ELR (cell line): ENCODE results near the gene SCMH1.
"Not testable (repeated sequence)": the region's sequence is repeated elsewhere in the genome, so short reads cannot be mapped to it uniquely, and the experiment has no call there.

Experiments
- DNase-seq: peaks from one replicate; pipeline ENCODE4 v3.0.0-alpha.2; 2015; ENCODE audit warnings: low read depth

SCMH1 gene

DNA sequence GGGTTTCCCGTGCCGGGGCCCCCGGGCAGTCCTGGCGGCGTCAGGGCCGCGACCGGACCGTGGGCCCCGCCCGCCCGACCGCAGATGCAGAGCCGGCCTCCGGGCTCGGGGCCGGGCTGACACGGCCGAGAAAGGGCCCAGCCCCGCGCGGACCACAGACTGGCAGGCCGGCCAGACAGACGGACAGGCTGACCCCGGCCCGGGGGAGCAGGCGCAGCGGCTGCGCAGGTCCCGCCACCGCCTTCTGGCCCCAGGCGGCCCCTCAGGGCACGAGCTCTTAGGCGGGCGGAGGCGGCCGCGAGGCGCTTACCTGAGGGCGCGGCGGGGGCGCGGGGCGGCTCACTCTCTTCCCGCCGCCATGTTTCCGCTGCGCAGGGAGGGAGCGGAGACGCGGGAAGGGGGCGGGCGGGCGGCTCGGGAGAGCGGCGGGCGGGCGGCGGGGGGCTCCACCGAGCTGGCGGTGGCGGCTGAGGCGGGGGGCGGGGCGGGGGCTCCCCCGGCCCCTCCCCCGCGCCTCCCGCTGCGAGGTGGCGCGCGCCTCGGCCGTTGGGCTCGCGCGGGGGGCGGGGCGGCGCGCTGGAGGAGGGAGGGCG, at the start of gene SCMH1:
TSS of gene SCMH1 (minus strand) at position 558 of the 593 bp plus-strand sequence. CDS start 56,173 bp downstream, outside the sequence.
- DNase-seq = peak; percentile 60

DNA sequence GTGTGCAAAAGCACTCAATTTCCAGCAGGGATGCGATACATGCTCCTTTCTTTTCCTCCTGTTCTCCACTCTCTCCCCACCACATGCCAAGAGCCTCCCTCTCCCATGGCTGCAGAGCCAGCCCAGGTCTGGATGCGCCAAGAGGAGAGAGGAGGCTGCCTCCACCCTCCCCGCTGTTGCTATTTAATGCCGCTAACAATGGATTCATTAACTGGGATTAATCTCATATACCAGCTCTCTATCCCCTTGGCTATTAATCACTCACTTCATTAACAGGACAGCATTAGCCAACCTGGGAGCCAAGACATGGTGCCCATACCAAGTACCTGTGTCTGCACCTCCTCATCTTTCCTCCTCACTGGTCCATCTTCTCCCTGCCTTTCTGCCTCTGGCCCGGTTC, 49.1 kb upstream of the SCMH1 start:
- DNase-seq = no peak

DNA sequence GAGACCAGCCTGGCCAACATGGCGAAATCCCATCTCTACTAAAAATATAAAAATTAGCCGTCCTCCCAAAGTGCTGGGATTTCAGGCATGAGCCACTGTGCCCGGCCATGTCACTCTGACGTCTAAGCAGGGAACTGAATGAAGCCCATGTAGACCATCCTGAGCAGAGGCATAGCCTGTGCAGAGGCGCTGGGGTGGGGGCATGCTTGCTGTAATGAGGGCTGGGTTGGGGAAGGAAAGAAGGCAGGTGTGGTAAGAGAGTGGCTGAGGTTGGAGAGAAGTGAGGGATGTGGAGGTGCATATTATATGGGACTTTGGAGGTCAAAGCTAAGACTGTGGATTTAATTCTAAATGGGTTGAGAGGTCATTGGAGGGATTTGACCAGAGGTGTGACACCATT, 47.1 kb upstream of the SCMH1 start:
- no peak for DNase-seq

DNA sequence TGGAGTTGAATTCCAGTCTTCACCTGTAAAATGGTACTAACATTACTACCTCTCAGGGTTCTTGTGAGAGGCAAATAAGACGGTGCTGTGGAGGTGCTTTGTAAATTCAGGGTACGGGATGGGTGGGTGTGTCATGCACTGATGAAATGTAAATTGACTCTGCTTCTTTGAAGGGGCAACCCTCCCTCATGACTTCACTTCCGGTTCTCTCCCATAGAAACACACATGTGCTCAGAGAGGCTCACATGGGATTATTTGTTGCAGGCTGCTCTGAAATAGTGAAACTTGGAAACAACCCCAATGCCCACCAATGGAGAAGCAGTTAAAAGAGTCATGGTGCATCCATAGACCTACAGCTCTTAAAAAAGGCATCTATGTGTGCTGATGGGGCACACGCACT, 44.9 kb upstream of the SCMH1 start:
- no peak for DNase-seq

- DNase-seq = no peak
These were observed 44.4 kb upstream of the SCMH1 start for GRCh38 chr1:41286486-41286885.

- DNase-seq = no peak
These were observed 43.7 kb upstream of the SCMH1 start for GRCh38 chr1:41285818-41286217.

- DNase-seq = no peak
These were observed 42.0 kb upstream of the SCMH1 start for GRCh38 chr1:41284121-41284520.

- DNase-seq = peak; percentile 52
These were observed 40.7 kb upstream of the SCMH1 start for GRCh38 chr1:41282679-41283317.

DNA sequence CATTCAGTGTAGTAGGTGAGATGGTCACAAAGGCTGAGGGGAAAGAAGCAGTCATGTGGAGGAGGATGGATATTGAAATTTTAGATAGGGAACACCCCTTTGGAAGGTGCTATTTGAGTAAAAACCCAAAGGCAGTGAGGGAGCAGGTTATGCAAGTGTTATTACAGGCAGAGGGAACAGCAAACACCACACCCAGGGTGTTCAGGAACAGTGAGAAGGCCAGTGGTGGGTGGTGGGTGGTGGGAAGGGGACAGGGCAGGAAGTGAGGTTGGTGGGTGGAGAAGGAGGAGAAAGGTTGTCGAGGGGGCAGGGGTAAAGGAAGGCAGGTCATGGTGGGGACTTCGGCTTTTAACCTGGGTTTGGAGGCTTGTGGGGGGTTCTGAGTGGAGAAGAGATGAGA, 39.2 kb upstream of the SCMH1 start:
- DNase-seq = no peak

DNA sequence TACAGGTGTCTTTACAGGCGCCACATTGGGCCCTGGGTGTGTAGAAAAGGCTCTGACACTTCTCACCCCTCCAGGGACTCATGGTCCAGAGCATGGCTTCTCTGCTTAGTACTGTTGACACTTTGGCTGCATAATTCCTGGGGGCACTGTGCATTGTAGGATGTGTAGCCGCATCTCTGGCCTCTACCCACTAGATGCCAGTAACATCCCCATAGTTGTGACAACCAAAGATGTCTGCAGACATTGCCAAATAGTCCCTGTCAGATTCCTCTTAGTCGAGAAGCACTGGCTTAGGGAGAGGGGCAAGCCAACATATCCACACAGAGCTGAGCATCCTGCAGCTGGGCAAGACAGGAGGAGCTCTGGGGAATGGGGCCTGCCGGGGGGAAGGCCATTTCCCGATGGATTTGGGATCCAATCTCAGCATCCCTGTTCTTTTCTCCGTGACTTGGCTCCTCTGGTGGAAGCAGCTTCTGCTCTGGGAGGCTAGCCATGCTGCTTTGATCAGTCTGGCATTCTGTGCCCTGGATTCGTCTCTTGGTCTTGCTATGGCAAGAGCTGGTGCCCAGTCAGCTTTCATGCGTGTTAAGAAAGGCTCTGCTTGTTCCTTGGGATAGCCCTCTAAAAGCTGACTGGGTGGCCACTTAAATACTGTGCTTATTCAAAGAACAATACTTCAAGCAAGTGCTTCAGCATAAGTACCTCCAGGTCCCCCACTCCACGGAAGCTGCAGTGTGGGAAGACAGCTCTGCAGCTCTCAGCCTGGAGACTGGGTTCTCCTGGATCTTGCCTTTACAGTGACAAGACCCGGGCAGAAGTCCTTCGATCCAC, 38.3 kb upstream of the SCMH1 start:
- no peak for DNase-seq

GRCh38 chr1:41278076-41278475, 36.0 kb upstream of the SCMH1 start:
- DNase-seq = no peak

GRCh38 chr1:41277371-41277975, 35.4 kb upstream of the SCMH1 start:
- no peak for DNase-seq

DNA sequence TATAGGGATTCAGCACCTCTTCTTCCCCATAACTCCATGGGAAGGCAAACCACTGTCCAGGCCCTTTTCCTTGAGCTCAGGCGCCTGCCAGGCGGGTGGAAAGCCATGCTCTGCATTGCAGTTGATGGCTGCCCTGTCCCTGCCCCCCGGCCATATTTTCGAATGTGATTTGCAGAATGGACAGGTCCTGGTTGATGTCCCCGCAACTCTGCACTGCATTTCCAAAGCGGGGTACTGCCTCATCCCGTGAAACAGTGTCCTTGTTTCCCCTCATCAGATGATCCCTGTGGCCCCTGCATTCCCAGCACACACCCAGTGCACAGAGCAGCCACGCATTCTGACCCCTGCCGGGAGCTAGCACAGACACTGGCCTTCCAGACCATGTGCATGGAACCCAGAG, 33.7 kb upstream of the SCMH1 start:
- no peak for DNase-seq

- DNase-seq = no peak
These were observed 32.8 kb upstream of the SCMH1 start for GRCh38 chr1:41274752-41275545.

DNA sequence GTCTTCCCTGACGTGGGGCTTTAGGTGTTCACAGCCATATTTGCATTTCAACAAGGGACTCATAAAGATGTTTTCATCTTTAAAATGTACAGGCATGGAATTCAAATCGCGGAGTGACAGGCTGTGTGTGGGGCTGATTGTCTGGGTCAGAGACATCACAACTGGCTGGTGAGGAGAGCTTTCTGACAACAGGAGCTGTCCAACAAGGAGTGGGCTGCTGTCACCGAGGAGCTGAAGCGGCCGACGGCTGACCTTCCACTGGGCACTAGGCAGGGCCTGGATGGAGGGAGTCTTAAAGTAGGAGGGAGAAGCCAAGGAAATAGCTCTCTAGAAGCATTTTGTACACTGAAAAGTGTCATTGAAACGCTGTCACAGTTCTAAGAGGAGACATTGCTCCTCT, 30.5 kb upstream of the SCMH1 start:
- no peak for DNase-seq

DNA sequence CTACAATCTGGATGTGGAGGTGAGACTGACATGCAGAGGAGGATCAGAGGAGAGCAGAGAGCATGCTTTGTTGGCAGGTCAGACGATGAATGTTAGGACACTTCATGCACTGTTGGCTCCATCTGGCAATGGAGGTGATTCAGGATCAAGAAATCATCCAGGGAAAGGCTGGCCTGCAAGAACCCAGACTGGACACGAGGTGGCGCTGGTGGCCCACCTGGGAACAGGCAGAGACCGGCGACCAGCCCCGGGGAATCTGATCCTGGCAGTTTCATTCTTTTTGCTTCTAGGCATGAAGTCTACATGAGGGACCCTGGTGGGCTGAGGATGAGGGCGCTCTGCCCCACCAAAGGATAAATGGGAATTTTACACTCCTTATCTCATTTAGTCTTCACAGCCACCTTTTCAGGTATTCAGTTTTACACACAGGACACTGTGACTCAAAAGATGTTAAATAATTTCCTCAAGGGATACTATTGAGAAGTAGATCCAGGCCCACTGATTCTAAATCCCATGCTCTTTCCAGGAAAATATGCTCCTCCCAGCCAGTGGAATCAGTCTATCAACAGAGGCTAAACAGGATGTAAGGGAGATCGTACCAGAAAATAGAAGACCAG, 26.2 kb upstream of the SCMH1 start:
- peak; percentile 74 for DNase-seq

DNA sequence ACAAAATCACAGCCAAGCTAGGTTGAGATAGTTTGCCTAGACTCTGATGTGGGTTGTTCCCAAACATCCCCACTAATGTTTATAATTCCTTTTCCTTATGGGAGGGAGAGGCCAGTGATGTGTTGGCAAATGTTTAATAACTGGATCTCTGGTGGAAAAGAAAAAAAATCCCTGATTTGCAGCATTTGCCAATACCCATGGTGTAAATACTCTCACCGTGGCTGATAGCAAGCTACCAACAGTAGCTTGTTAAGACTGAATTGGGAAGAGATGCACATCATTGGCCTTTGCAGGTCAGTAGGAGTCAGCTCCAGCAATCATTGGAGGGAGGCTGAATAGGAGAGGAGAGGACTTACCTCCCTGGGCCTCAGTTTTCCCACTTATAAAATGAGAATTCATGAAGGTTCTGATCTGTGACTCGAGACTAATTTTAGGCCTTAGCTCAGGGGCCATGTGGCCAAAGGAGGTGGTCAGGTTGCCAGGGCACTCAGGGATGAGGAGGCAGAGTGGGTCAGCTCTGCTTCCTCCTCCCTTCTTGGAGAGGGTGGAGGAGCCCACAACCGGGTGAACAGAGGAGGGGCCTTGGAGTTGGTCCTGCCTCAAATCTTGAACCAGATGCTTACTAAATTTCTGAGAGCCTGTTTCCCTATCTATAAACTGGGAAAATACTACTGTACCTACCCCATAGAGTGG, 20.0 kb upstream of the SCMH1 start:
- no peak for DNase-seq

GRCh38 chr1:41260768-41261167, 18.7 kb upstream of the SCMH1 start:
- DNase-seq = no peak

GRCh38 chr1:41259221-41259620, 17.1 kb upstream of the SCMH1 start:
- DNase-seq = no peak

DNA sequence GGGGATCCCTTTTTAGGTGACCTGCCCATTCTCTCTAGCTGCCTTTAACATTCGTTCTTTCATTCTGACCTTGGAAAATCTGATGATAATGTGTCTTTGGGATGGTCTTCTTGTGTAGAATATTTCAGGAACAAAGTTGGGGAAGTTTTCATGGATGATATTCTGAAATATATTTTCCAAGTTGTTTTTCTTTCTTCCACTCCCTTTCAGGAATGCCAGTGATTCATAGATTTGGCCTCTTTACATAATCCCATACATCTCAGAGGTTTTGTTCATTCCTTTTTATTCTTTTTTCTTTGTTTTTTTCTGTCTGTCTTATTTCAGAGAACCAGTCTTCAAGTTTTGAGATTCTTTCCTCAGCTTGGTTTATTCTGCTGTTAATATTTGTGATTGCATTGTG, 13.9 kb upstream of the SCMH1 start:
- DNase-seq = no peak

DNA sequence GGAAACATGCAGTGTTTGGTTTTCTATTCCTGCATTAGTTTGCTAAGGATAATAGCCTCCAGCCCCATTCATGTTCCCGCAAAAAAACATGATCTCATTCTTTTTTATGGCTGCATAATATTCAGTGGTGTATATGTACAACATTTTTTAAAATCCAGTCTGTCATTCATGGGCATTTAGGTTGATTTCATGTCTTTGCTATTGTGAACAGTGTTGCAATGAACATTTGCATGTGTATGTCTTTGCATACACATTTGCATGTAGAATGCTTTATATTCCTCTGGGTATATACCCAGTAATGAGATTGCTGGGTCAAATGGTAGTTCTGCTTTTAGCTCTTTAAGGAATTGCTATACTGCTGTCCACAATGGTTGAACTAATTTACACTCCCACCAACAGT, 9.0 kb upstream of the SCMH1 start:
- DNase-seq = not testable (repeated sequence)
